CD14-positive monocyte (primary cell): ENCODE data around the gene CDC14B. TPM values are rescaled to one million over a fixed set of nuclear protein-coding genes. Genes with fewer than 3 reads are reported as not detected.

ENCODE experiments used
- DNase-seq, 3 donors: peaks; one replicate each; pipeline ENCODE4 v3.0.0-alpha.2; 2011 to 2022
- H2AFZ ChIP-seq: 2 replicates; pipeline ENCODE4 v1.6.0; 2012; ENCODE audit warnings: mild to moderate bottlenecking, low read depth, low read length, inconsistent platforms; ENCODE audit not compliant: insufficient read depth, poor library complexity, severe bottlenecking
- H3K27ac ChIP-seq, 2 donors: 1 replicate in 1 of 2; 2 replicates in 1 of 2; pipeline ENCODE4 v1.5.1; 2012 to 2013; ENCODE audit warnings: low read length in 2 of 2, control low read depth in 1 of 2, inconsistent platforms in 1 of 2, low read depth in 1 of 2, mild to moderate bottlenecking in 1 of 2
- H3K27me3 ChIP-seq, 2 donors: one replicate each; pipeline versions ENCODE4 v1.6.0 to v1.6.1; 2011 to 2013; ENCODE audit warnings: low read length in 2 of 2; ENCODE audit not compliant: control insufficient read depth in 2 of 2, insufficient read depth in 2 of 2
- H3K36me3 ChIP-seq, 2 donors: replicated peaks in 1 of 2; 1 replicate in 1 of 2; 2 replicates in 1 of 2; pipeline versions ENCODE4 v1.5.1 to v1.6.1; 2012 to 2013; ENCODE audit warnings: low read length in 2 of 2, control low read depth in 1 of 2, inconsistent platforms in 1 of 2, mild to moderate bottlenecking in 1 of 2; ENCODE audit not compliant: insufficient read depth in 2 of 2, control insufficient read depth in 1 of 2
- H3K4me1 ChIP-seq, 2 donors: 1 replicate in 1 of 2; 2 replicates in 1 of 2; pipeline versions ENCODE4 v1.5.1 to v1.6.1; 2012 to 2013; ENCODE audit warnings: low read length in 2 of 2, control low read depth in 1 of 2, inconsistent platforms in 1 of 2, mild to moderate bottlenecking in 1 of 2, moderate library complexity in 1 of 2; ENCODE audit not compliant: insufficient read depth in 2 of 2, control insufficient read depth in 1 of 2
- H3K4me2 ChIP-seq: replicated peaks from 2 replicates; pipeline ENCODE3; 2012; ENCODE audit warnings: low read length, moderate library complexity, mild to moderate bottlenecking; ENCODE audit not compliant: poor library complexity, severe bottlenecking; ENCODE audit errors: extremely low read depth
- H3K4me3 ChIP-seq, 3 experiments: fragments of 200-600 bp in 1 of 3; sonication (generic) in 1 of 3; replicated peaks in 1 of 3; 1 replicate in 2 of 3; 2 replicates in 1 of 3; pipeline ENCODE4 v1.5.1; 2011 to 2013; ENCODE audit warnings: low read length in 3 of 3, mild to moderate bottlenecking in 3 of 3, control low read depth in 2 of 3, low read depth in 2 of 3, inconsistent platforms in 1 of 3, moderate library complexity in 1 of 3
- H3K79me2 ChIP-seq: 2 replicates; pipeline ENCODE4 v1.6.0; 2012; ENCODE audit warnings: mild to moderate bottlenecking, control low read depth, inconsistent platforms, low read length, moderate library complexity; ENCODE audit not compliant: insufficient read depth
- H3K9ac ChIP-seq: 2 replicates; pipeline ENCODE4 v1.6.0; 2017; ENCODE audit warnings: low read length, mild to moderate bottlenecking; ENCODE audit not compliant: insufficient read depth, poor library complexity, severe bottlenecking
- H3K9me3 ChIP-seq, 2 donors: replicated peaks in 1 of 2; 1 replicate in 1 of 2; 2 replicates in 1 of 2; pipeline versions ENCODE4 v1.5.1 to v1.6.1; 2012 to 2013; ENCODE audit warnings: low read length in 2 of 2, control low read depth in 1 of 2; ENCODE audit not compliant: control insufficient read depth in 1 of 2, insufficient read depth in 1 of 2
- H4K20me1 ChIP-seq: 2 replicates; pipeline ENCODE4 v1.6.0; 2012; ENCODE audit warnings: mild to moderate bottlenecking, low read length, control low read depth, moderate library complexity; ENCODE audit not compliant: insufficient read depth
- H3K27ac Mint-ChIP-seq, 7 donors: one replicate each; pipeline ENCODE4 v1.8.0; 2020; ENCODE audit warnings: mild to moderate bottlenecking in 7 of 7, mixed read lengths in 7 of 7, moderate library complexity in 6 of 7, inconsistent platforms in 2 of 7
- H3K27me3 Mint-ChIP-seq, 3 donors: one replicate each; pipeline ENCODE4 v1.8.0; 2021 to 2022; ENCODE audit warnings: low read depth in 3 of 3, mild to moderate bottlenecking in 3 of 3, mixed read lengths in 3 of 3, moderate library complexity in 3 of 3, inconsistent platforms in 1 of 3
- H3K36me3 Mint-ChIP-seq, 2 donors: one replicate each; pipeline ENCODE4 v1.8.0; 2020; ENCODE audit warnings: mixed read lengths in 2 of 2, inconsistent platforms in 1 of 2, mild to moderate bottlenecking in 1 of 2
- H3K4me1 Mint-ChIP-seq: one replicate; pipeline ENCODE4 v1.8.0; 2020; ENCODE audit warnings: mild to moderate bottlenecking, mixed read lengths
- H3K4me3 Mint-ChIP-seq, 2 donors: one replicate each; pipeline ENCODE4 v1.8.0; 2020; ENCODE audit warnings: mild to moderate bottlenecking in 2 of 2, mixed read lengths in 2 of 2, moderate library complexity in 1 of 2
- H3K9me3 Mint-ChIP-seq, 7 donors: one replicate each; pipeline ENCODE4 v1.8.0; 2020 to 2022; ENCODE audit warnings: mixed read lengths in 7 of 7, mild to moderate bottlenecking in 6 of 7, moderate library complexity in 6 of 7, inconsistent platforms in 2 of 7
- CTCF ChIP-seq: fragments of 200-600 bp; IDR thresholded peaks from one replicate; pipeline ENCODE4 v1.8.0; 2022; ENCODE audit warnings: antibody characterized with exemption, mild to moderate bottlenecking
- WGBS: methylation state at CpG from one replicate; pipeline ENCODE4 v1.1.5; 2013; ENCODE audit warnings: missing lambda C conversion rate; ENCODE audit not compliant: insufficient coverage; 5-methylcytosine and 5-hydroxymethylcytosine counted together
- intact Hi-C, 2 donors: fragments of 100-400 bp; cut with micrococcal nuclease; formaldehyde crosslinking; loops; one replicate each; pipeline versions ENCODE4 v1.15.0 to v1.15.1; 2023
- polyA plus RNA-seq, 3 donors: library from polyadenylated mRNA; depleted of rRNA in 1 of 3; unstranded in 2 of 3; stranded (reverse) in 1 of 3; fragments of 300-500 nt in 2 of 3; fragments of >200 nt in 1 of 3; fragmentation: Illumina TruSeq in 2 of 3; gene quantifications; 1 replicate in 2 of 3; 2 replicates in 1 of 3; pipeline ENCODE4 v1.2.3, GENCODE V29; 2012 to 2021

CDC14B gene
- polyA plus RNA-seq, 3 donors = 0.03 to 0.47 (median 0.44) TPM

GRCh38 chr9:96581786-96582185 is 37.9 kb downstream of the CDC14B start:
- TF ChIP-seq CTCF = no peak
- H3K36me3 Mint-ChIP-seq = no peaks in the 10 kb centered on the region
- 100% methylated on average over 1 of the region's 6 CpGs for WGBS
- Histone ChIP-seq H2AFZ (no peak overlapping the region), H3K9ac (no peak overlapping the region), H3K9me3 (no peaks in the 10 kb centered on the region), H3K36me3 (no peaks in the 10 kb centered on the region), H3K4me1 (no peaks in the 10 kb centered on the region), H3K27me3 (no peaks in the 10 kb centered on the region), H4K20me1 (no peaks in the 10 kb centered on the region), H3K4me2 (no peak overlapping the region), H3K79me2 (no peaks in the 10 kb centered on the region), H3K27ac (no peak overlapping the region), H3K4me3 (no peak overlapping the region)
- H3K4me3 Mint-ChIP-seq = no peak overlapping the region
- intact Hi-C loops = no loop called here
- no peaks in the 10 kb centered on the region for H3K9me3 Mint-ChIP-seq
- peak overlapping the region in 1 of 7 donors; percentile 66 for H3K27ac Mint-ChIP-seq
- H3K4me1 Mint-ChIP-seq = no peaks in the 10 kb centered on the region
- DNase-seq = no peak
- H3K27me3 Mint-ChIP-seq = peaks cover 5 to 9% (median 7%) of the 10 kb centered on the region in 3 donors

DNA sequence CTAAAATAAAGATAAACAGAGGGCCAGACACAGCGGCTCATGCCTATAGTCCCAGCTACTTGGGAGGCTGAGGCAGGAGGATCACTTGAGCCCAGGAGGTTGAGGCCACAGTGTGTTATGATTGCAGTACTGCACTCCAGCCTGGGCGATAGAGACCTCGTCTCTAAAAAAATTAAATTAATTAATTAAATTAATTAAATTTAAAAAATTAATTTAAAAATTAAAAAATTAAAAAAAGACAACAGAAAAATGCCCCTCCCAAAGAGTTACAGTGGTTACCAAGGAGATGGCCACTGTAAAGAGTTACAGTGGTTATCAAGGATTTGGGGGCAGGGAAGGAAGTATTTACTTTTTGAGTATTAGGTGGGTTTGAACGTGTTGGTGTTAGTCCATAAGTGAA is 38.3 kb downstream of the CDC14B start:
- DNase-seq = no peak
- Mint-ChIP-seq H3K27ac (no peak overlapping the region), H3K27me3 (peaks cover 5 to 10% (median 7%) of the 10 kb centered on the region in 3 donors), H3K36me3 (no peaks in the 10 kb centered on the region), H3K4me1 (no peaks in the 10 kb centered on the region), H3K9me3 (no peaks in the 10 kb centered on the region), H3K4me3 (no peak overlapping the region)
- no peak overlapping the region for H2AFZ ChIP-seq
- no peaks in the 10 kb centered on the region for H3K36me3 ChIP-seq
- intact Hi-C loops = no loop called here
- H3K79me2 ChIP-seq = no peaks in the 10 kb centered on the region
- WGBS = no CpG with 5 or more reads among the region's 4 CpGs
- no peak overlapping the region for H3K4me2 ChIP-seq
- H3K9me3 ChIP-seq = no peaks in the 10 kb centered on the region
- H4K20me1 ChIP-seq = no peaks in the 10 kb centered on the region
- H3K4me3 ChIP-seq = no peak overlapping the region
- H3K27ac ChIP-seq = no peak overlapping the region
- no peaks in the 10 kb centered on the region for H3K4me1 ChIP-seq
- H3K27me3 ChIP-seq = no peaks in the 10 kb centered on the region
- no peak overlapping the region for H3K9ac ChIP-seq
- no peak for TF ChIP-seq CTCF
